Panc1 (cell line): ENCODE measurements around the gene TTC28. TPM values are rescaled to one million over a fixed set of nuclear protein-coding genes. Genes with fewer than 3 reads are reported as not detected.

Source experiments
- ATAC-seq: fragments of 200-7000 bp; cut with Tn5 transposase; 2 replicates; pipeline ENCODE4 v1.9.1; 2020; ENCODE audit warnings: mild to moderate bottlenecking, moderate library complexity
- BruUV-seq: library from RNA; stranded (reverse); fragments of 400-500 nt; replicated peaks from 2 replicates; lab custom pipeline; 2021; lab: Mats Ljungman, UMichigan
- CTCF ChIA-PET: fragments of 300-600 bp; sonication (Branson Sonifier 250); formaldehyde crosslinking; loops from one replicate; lab custom pipeline; 2022; ENCODE audit warnings: antibody characterized with exemption; lab: Charles Lee
- POLR2A ChIA-PET: fragments of 300-600 bp; sonication (Branson Sonifier 250); formaldehyde crosslinking; loops from one replicate; lab custom pipeline; 2022; ENCODE audit warnings: antibody characterized with exemption; lab: Charles Lee
- DNase-seq: peaks from one replicate; pipeline ENCODE4 v3.0.0-alpha.2; 2010; ENCODE audit warnings: low read depth, low spot score
- H3K27ac ChIP-seq: 2 replicates; pipeline ENCODE4 v1.5.1; 2011; ENCODE audit warnings: mild to moderate bottlenecking, low read length, inconsistent platforms
- H3K27me3 ChIP-seq: fragments of 200-500 bp; sonication (Bioruptor generic); 2 replicates; pipeline ENCODE4 v1.6.0; 2014; ENCODE audit warnings: low read length, inconsistent platforms; ENCODE audit not compliant: control insufficient read depth, insufficient read depth
- H3K36me3 ChIP-seq: fragments of 200-500 bp; sonication (Bioruptor generic); 2 replicates; pipeline ENCODE4 v1.5.1; 2014; ENCODE audit warnings: inconsistent platforms, mild to moderate bottlenecking, low read length, moderate library complexity; ENCODE audit not compliant: control insufficient read depth, insufficient read depth
- H3K4me1 ChIP-seq: 2 replicates; pipeline ENCODE4 v1.5.1; 2011; ENCODE audit warnings: inconsistent platforms, mild to moderate bottlenecking, low read length, moderate library complexity; ENCODE audit not compliant: control insufficient read depth, insufficient read depth
- H3K4me3 ChIP-seq, 2 experiments: 2 replicates each; pipeline ENCODE4 v1.5.1; 2011 to 2012; ENCODE audit warnings: low read depth in 2 of 2, low read length in 2 of 2, mild to moderate bottlenecking in 2 of 2, inconsistent platforms in 1 of 2, moderate library complexity in 1 of 2
- H3K9me3 ChIP-seq: fragments of 200-500 bp; sonication (Bioruptor generic); 2 replicates; pipeline ENCODE4 v1.5.1; 2014; ENCODE audit warnings: low read depth, mild to moderate bottlenecking, inconsistent platforms, low read length, moderate library complexity; ENCODE audit not compliant: control insufficient read depth, insufficient read depth
- CTCF ChIP-seq: fragments of 450-650 bp; IDR thresholded peaks from 2 replicates; pipeline ENCODE4 v1.5.1; 2017; ENCODE audit warnings: mild to moderate bottlenecking
- POLR2AphosphoS5 ChIP-seq: IDR thresholded peaks from 2 replicates; pipeline ENCODE4 v1.6.1; 2012; ENCODE audit warnings: mild to moderate bottlenecking, low read depth, low read length, moderate library complexity
- SIN3A ChIP-seq: IDR thresholded peaks from 2 replicates; pipeline ENCODE4 v1.6.1; 2012; ENCODE audit warnings: low read depth, mild to moderate bottlenecking, low read length, moderate library complexity, borderline replicate concordance; ENCODE audit not compliant: insufficient read depth
- TCF7L2 ChIP-seq: IDR thresholded peaks from 2 replicates; pipeline ENCODE4 v1.6.1; 2011; ENCODE audit warnings: mild to moderate bottlenecking, low read depth, low read length, inconsistent platforms
- in situ Hi-C: cut with HindIII; loops from 2 replicates; pipeline ENCODE4 v1.10.0; 2016; ENCODE audit warnings: low sequenced_read_pairs, low pct_unique_long_range_greater_than_20kb
- intact Hi-C: fragments of 100-400 bp; cut with micrococcal nuclease; formaldehyde crosslinking; loops from one replicate; pipeline ENCODE4 v1.10.0; 2022; ENCODE audit not compliant: unreplicated experiment
- total RNA-seq: library from RNA; stranded (reverse); gene quantifications from one replicate; pipeline ENCODE4 v1.2.1, GENCODE V29; 2021; ENCODE audit not compliant: unreplicated experiment
- TF ChIP-seq, protein P1 (sequence below), 2 experiments: IDR thresholded peaks; 2 replicates each; pipeline ENCODE4 v1.6.1; 2011 to 2012; ENCODE audit warnings: low read depth in 2 of 2, control low read depth in 1 of 2, low read length in 1 of 2, mild to moderate bottlenecking in 1 of 2, moderate library complexity in 1 of 2; ENCODE audit not compliant: insufficient read depth in 1 of 2

Gene TTC28
- total RNA-seq, 1 experiment from 2014 or later, result 24.8 TPM

DNA sequence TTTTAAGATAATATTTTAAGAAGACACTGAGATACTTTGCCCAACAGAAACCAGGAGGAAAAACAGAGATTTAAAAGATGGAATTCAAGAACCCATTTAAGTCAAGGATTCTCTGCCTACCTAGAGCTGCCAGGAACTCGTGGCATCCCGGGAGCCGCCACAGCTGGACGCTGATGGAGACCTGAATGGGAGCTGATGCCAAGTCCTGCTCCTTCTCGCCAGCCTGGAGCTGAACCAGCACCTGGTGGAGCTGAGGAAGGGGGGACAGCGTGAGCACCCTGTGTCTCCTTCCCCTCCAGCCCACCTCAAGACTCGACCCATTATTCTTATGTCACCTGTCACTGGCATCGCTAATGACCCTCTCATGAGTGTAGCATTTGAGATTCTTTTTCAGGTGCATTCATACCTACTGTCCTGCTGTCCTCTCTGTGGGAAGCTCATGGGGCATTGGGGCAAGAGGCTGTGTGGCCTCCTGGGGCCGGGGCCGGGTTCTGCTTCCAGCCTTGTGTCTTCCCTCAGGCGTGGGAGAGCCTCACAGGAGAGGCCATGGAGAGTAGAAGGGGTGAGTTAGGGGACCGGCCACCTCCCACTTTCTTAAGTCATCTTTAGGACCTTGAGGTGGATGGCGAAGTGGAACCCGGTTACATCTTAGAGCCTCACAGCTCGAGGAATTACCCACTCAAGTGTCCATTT, 689.7 kb downstream of the TTC28 start:
- H3K4me3 ChIP-seq, result no peak overlapping the region
- H3K4me1 ChIP-seq, result no peaks in the 10 kb centered on the region
- no peaks in the 10 kb centered on the region for H3K9me3 ChIP-seq
- POLR2A ChIA-PET, result interaction anchor here (0.6 kb wide), 1 partner anchor 11 kb away, joined by 13 read pairs; no protein-coding TSS in a partner anchor
- no peaks in the 10 kb centered on the region for H3K27me3 ChIP-seq
- H3K36me3 ChIP-seq, result no peaks in the 10 kb centered on the region
- no peak overlapping the region for H3K27ac ChIP-seq
- BruUV-seq, result no TSS peak
- DNase-seq, result no peak
- TF ChIP-seq POLR2AphosphoS5 (no peak), SIN3A (no peak), CTCF (no peak), TCF7L2 (no peak)
- TF ChIP-seq, protein P1, sequence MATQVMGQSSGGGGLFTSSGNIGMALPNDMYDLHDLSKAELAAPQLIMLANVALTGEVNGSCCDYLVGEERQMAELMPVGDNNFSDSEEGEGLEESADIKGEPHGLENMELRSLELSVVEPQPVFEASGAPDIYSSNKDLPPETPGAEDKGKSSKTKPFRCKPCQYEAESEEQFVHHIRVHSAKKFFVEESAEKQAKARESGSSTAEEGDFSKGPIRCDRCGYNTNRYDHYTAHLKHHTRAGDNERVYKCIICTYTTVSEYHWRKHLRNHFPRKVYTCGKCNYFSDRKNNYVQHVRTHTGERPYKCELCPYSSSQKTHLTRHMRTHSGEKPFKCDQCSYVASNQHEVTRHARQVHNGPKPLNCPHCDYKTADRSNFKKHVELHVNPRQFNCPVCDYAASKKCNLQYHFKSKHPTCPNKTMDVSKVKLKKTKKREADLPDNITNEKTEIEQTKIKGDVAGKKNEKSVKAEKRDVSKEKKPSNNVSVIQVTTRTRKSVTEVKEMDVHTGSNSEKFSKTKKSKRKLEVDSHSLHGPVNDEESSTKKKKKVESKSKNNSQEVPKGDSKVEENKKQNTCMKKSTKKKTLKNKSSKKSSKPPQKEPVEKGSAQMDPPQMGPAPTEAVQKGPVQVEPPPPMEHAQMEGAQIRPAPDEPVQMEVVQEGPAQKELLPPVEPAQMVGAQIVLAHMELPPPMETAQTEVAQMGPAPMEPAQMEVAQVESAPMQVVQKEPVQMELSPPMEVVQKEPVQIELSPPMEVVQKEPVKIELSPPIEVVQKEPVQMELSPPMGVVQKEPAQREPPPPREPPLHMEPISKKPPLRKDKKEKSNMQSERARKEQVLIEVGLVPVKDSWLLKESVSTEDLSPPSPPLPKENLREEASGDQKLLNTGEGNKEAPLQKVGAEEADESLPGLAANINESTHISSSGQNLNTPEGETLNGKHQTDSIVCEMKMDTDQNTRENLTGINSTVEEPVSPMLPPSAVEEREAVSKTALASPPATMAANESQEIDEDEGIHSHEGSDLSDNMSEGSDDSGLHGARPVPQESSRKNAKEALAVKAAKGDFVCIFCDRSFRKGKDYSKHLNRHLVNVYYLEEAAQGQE (IDR thresholded peaks at IDR 0.05; ENCODE audit: insufficient read depth in 1 of 2, low read depth in 2 of 2, low read length in 1 of 2), result no peak
- intact Hi-C loops, result no loop called here
- no peak for ATAC-seq
- CTCF ChIA-PET, result interaction anchor here (0.7 kb wide), 1 partner anchor 69 kb away, joined by 4 read pairs; no protein-coding TSS in a partner anchor
- in situ Hi-C loops, result no loop called here

DNA sequence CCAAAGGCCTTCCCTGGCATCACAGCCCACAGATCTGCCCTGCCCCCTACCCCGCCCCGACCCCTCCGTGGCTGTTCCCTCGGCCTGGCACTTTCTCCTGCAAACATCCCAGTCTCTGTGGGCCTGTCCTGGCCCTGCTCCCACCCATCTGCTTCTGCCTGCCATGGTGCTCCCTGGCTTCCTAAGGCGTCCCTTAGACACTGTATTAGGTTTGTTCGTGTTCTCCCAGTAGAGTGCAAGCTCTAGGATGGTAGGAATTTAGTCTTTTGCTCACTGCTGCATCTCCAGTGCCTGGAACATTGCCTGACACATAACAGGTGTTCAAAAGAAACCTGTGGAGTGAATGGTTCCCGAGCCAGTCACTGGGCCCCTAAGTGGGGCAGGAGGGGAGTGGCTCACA, 690.9 kb downstream of the TTC28 start:
- Histone ChIP-seq H3K4me3 (no peak overlapping the region), H3K4me1 (no peaks in the 10 kb centered on the region), H3K36me3 (no peaks in the 10 kb centered on the region), H3K27ac (no peak overlapping the region), H3K27me3 (no peaks in the 10 kb centered on the region), H3K9me3 (no peaks in the 10 kb centered on the region)
- no peak for ATAC-seq
- TF ChIP-seq SIN3A (no peak), TCF7L2 (no peak), CTCF (no peak), POLR2AphosphoS5 (no peak)
- TF ChIP-seq, protein P1 (IDR thresholded peaks at IDR 0.05; ENCODE audit: insufficient read depth in 1 of 2, low read depth in 2 of 2, low read length in 1 of 2), result no peak
- BruUV-seq, result no TSS peak
- in situ Hi-C loops (no loop called here), intact Hi-C loops (no loop called here)
- ChIA-PET CTCF (no interaction called here), POLR2A (no interaction called here)
- no peak for DNase-seq
